ENCODE results near the gene IL17RC.
"Not testable (repeated sequence)": the region's sequence is repeated elsewhere in the genome, so short reads cannot be mapped to it uniquely, and the experiment has no call there.

The IL17RC gene

GRCh38 chr3:9896755-9897407, 20.0 kb upstream of the IL17RC start:
- H3K4me3 ChIP-seq (ENCODE audit: low read length, poor library complexity, severe bottlenecking); H3F3A ChIP-seq (ENCODE audit: low read depth); H2AFZ ChIP-seq (ENCODE audit: low read length); H3K9ac ChIP-seq (ENCODE audit: low read depth, low read length, poor library complexity, severe bottlenecking); H3K36me3 ChIP-seq (ENCODE audit: insufficient read depth, low read length); H3K27me3 ChIP-seq (ENCODE audit: insufficient read depth, low read length, poor library complexity, severe bottlenecking); H3K9me2 ChIP-seq (replicated peaks; ENCODE audit: low read depth, low read length); H3K9me3 ChIP-seq (ENCODE audit: insufficient read depth, low read depth, low read length); H3K4me2 ChIP-seq (ENCODE audit: low read depth, low read length, poor library complexity, severe bottlenecking): not testable (repeated sequence)
- peaks cover 17% of the 10 kb centered on the region for H4K20me1 ChIP-seq (ENCODE audit: insufficient read depth, low read length, poor library complexity, severe bottlenecking)
- peaks cover 32% of the 10 kb centered on the region for H3K79me2 ChIP-seq (ENCODE audit: insufficient read depth, low read length)
- peaks cover 41% of the 10 kb centered on the region for H3K4me1 ChIP-seq (ENCODE audit: insufficient read depth, low read length, poor library complexity, severe bottlenecking)

DNA sequence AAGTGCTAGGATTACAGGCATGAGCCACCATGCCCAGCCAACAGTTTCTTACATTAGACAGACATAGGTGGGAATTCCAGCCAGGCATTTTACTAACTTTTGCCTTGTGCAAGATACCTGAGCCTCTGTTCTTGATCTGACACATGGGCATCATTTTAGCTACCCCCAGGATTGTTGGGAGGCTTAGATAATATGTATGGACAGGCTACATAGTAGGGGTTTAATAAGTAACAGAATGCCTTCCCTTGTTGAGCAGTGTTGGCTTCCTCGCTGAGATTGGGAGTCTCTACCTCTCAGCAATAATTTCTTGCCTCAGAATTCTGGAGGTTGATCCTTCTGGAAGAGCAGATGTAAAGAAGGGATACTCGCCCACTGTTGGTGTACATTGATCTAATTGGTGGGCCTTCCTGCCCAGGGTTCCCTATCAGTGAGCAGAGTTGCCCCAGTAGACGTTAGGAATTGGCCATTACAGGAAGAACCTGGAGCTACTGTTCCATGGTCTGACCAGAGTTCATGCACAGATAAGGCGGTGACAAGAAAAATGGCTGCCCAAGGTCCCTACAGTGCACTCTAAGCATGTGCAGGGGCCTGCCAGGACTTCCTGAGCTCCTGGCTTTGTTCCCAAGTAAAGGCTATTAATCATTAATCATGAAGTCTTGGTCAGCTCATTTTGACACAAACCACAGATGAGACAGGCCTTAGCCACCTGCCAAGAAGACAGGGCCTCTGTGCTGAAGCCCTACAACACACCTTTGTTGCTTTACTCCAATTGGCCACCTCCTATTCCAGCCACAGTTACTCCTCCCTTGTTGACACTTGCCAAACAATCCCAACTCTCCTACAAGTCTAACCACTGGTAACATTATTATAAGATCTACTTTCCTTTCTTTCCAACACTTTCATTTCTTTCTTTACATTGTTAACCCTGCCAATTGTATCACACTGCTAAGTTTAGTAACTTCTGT, 19.2 kb upstream of the IL17RC start:
- H4K20me1 ChIP-seq (ENCODE audit: insufficient read depth, low read length, poor library complexity, severe bottlenecking): peaks cover 12% of the 10 kb centered on the region
- peaks cover 8% of the 10 kb centered on the region; the same call in 1 of the 2 replicates for H3F3A ChIP-seq (ENCODE audit: low read depth)
- TF ChIP-seq EZH2phosphoT487 (IDR thresholded peaks at IDR 0.05; ENCODE audit: borderline replicate concordance): no peak
- TF ChIP-seq, protein P1, sequence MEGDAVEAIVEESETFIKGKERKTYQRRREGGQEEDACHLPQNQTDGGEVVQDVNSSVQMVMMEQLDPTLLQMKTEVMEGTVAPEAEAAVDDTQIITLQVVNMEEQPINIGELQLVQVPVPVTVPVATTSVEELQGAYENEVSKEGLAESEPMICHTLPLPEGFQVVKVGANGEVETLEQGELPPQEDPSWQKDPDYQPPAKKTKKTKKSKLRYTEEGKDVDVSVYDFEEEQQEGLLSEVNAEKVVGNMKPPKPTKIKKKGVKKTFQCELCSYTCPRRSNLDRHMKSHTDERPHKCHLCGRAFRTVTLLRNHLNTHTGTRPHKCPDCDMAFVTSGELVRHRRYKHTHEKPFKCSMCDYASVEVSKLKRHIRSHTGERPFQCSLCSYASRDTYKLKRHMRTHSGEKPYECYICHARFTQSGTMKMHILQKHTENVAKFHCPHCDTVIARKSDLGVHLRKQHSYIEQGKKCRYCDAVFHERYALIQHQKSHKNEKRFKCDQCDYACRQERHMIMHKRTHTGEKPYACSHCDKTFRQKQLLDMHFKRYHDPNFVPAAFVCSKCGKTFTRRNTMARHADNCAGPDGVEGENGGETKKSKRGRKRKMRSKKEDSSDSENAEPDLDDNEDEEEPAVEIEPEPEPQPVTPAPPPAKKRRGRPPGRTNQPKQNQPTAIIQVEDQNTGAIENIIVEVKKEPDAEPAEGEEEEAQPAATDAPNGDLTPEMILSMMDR (conservative IDR thresholded peaks at IDR 0.05; ENCODE audit: low read length): no peak
- H3K79me2 ChIP-seq (ENCODE audit: insufficient read depth, low read length): peaks cover 26% of the 10 kb centered on the region; the same call in 1 of the 2 replicates
- no peaks in the 10 kb centered on the region; the same call in 1 of the 2 replicates for H3K36me3 ChIP-seq (ENCODE audit: insufficient read depth, low read length)
- H3K9me3 ChIP-seq (ENCODE audit: insufficient read depth, low read depth, low read length): no peaks in the 10 kb centered on the region
- H3K4me2 ChIP-seq (ENCODE audit: low read depth, low read length, poor library complexity, severe bottlenecking): no peak overlapping the region
- no peaks in the 10 kb centered on the region for H3K27me3 ChIP-seq (ENCODE audit: insufficient read depth, low read length, poor library complexity, severe bottlenecking)
- peaks cover 47% of the 10 kb centered on the region for H3K4me1 ChIP-seq (ENCODE audit: insufficient read depth, low read length, poor library complexity, severe bottlenecking)
- no peak overlapping the region for H3K4me3 ChIP-seq (ENCODE audit: low read length, poor library complexity, severe bottlenecking)
- no peaks in the 10 kb centered on the region for H3K9me2 ChIP-seq (replicated peaks; ENCODE audit: low read depth, low read length)
- H3K9ac ChIP-seq (ENCODE audit: low read depth, low read length, poor library complexity, severe bottlenecking): no peak overlapping the region
- no peak overlapping the region for H2AFZ ChIP-seq (ENCODE audit: low read length)

DNA sequence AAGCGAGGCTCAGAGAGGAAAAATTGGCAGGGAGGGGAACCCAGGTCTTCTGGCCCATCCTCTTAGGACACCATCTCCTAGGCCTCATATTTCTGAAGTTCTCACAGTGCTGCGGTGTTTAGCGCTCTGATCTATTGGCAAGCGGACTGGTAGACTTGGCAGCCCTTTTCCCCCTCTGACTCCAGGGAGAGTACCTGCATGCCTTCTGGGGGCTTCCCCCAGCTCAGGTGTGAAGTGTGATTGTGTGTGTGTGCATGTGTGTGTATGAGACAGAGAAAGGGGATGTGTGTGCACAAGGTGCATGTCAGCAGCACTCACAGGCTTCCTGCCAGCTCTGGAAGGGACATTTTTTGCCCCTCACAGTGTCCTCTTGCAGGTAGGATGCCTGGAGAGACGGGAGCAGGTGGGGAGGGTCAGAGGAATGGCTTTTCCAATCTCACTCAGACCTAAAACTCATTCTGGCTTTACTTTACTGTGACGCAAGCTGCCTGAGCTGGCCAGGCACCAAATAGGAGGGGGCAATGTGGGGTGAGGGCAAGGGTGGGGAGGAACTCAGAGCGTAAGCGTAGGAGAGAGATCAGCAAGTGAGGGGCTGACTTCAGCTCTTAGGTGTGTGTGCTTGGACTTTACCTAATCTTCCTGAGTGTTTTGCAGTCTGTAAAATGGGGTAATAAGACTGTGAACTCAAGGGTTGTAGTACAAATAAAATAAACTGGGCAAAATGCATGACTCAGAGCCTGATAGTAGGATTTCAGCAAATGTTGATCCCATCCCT, 18.2 kb upstream of the IL17RC start:
- no peak overlapping the region for H2AFZ ChIP-seq (ENCODE audit: low read length)
- no peaks in the 10 kb centered on the region for H3K9me3 ChIP-seq (ENCODE audit: insufficient read depth, low read depth, low read length)
- H3K4me1 ChIP-seq (ENCODE audit: insufficient read depth, low read length, poor library complexity, severe bottlenecking): peaks cover 44% of the 10 kb centered on the region
- H3K9ac ChIP-seq (ENCODE audit: low read depth, low read length, poor library complexity, severe bottlenecking): no peak overlapping the region
- H3K9me2 ChIP-seq (replicated peaks; ENCODE audit: low read depth, low read length): no peaks in the 10 kb centered on the region
- no peaks in the 10 kb centered on the region for H3K27me3 ChIP-seq (ENCODE audit: insufficient read depth, low read length, poor library complexity, severe bottlenecking)
- no peaks in the 10 kb centered on the region for H3K36me3 ChIP-seq (ENCODE audit: insufficient read depth, low read length)
- peaks cover 7% of the 10 kb centered on the region; the same call in 1 of the 2 replicates for H3F3A ChIP-seq (ENCODE audit: low read depth)
- no peak overlapping the region for H3K4me2 ChIP-seq (ENCODE audit: low read depth, low read length, poor library complexity, severe bottlenecking)
- H4K20me1 ChIP-seq (ENCODE audit: insufficient read depth, low read length, poor library complexity, severe bottlenecking): peaks cover 3% of the 10 kb centered on the region
- TF ChIP-seq, protein P1 (conservative IDR thresholded peaks at IDR 0.05; ENCODE audit: low read length): no peak
- no peak for TF ChIP-seq EZH2phosphoT487 (IDR thresholded peaks at IDR 0.05; ENCODE audit: borderline replicate concordance)
- no peak overlapping the region for H3K4me3 ChIP-seq (ENCODE audit: low read length, poor library complexity, severe bottlenecking)
- H3K79me2 ChIP-seq (ENCODE audit: insufficient read depth, low read length): peaks cover 26% of the 10 kb centered on the region

Data from Loucy (cell line).